Subcutaneous adipose tissue (tissue), 4 donors: Measurements from ENCODE around the gene LPIN2. TPM values are rescaled to one million over a fixed set of nuclear protein-coding genes. Genes with fewer than 3 reads are reported as not detected.

Experiments
- CTCF ChIP-seq: fragments of 450-650 bp; IDR thresholded peaks from one replicate; pipeline ENCODE4 v1.5.1; 2016; ENCODE audit warnings: low read depth, mild to moderate bottlenecking, control low read depth, antibody characterized with exemption, moderate library complexity
- small RNA-seq: library from RNA; depleted of rRNA; stranded (forward); fragments of <200 nt; gene quantifications from one replicate; pipeline ENCODE3, GENCODE V24; 2016
- total RNA-seq, 4 donors: library from RNA; depleted of rRNA; stranded (reverse); fragments of >200 nt; gene quantifications; one replicate each; pipeline ENCODE4 v1.1.0, GENCODE V29; 2016

Gene LPIN2
- total RNA-seq, 4 donors from 2014 or later: 23.8 to 33.3 (median 29.1) TPM

DNA sequence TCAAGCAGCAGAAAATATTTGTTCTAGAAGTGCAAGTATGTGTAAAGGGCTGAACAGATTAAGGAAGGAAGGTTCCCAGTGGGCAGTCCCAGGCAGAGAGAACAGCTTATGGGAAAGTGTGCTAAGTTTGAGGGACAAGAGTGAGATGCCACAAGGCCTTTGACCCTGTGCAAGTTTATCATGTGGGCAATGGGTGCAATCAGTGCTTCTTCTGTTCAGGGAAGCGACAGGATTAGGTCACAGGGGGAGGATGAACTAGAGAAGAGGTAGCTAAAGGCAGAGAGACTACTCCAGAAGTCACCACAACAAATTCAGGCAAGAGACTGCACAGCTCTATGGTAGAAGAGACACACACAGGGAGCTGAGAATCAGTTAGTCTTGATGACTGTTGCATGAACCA lies 44.3 kb downstream of the LPIN2 start:
- TF ChIP-seq CTCF: no peak

DNA sequence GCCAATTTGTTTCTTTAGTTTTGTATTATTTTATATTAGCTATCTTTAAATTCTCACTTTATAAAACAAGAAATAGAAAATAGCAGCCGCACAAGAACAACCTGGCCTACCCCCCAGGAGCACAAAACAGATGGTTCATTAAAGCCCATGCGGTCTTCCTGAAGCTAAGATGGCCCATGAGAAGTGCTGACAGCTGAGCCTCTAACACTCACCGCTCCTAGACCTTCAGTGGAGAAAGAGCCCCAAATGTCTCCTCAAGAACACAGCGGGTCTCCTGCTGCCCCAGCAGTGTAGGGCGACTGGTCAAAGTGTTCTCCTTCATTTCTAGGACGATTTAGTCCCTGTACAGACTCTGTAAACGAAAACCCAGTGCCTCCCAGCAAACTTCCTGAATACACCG lies 45.1 kb downstream of the LPIN2 start:
- no peak for TF ChIP-seq CTCF

DNA sequence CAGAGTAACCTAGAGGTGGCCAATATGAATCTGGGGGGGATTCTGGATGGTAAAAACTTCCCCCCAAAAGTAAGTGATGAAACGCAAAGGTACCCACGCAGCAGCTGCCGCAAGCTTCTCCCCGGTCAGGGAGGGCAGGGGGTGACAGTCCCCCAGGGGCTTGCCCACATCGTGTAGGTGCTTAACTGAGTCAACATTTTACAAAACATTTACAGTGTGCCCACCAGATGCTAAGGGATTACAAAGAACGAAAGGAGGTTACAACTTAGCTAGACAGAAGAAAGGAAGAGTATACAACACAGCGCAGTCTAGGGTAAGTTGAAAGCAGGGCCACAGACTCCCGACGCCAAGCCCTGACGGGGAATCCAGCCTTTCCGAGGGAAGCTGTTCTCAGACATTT lies 45.6 kb downstream of the LPIN2 start:
- no peak for TF ChIP-seq CTCF

- no peak for TF ChIP-seq CTCF
Measured at GRCh38 chr18:2966560-2966959, 46.4 kb downstream of the LPIN2 start.

GRCh38 chr18:2965797-2966196 lies 47.1 kb downstream of the LPIN2 start:
- no peak for TF ChIP-seq CTCF

DNA sequence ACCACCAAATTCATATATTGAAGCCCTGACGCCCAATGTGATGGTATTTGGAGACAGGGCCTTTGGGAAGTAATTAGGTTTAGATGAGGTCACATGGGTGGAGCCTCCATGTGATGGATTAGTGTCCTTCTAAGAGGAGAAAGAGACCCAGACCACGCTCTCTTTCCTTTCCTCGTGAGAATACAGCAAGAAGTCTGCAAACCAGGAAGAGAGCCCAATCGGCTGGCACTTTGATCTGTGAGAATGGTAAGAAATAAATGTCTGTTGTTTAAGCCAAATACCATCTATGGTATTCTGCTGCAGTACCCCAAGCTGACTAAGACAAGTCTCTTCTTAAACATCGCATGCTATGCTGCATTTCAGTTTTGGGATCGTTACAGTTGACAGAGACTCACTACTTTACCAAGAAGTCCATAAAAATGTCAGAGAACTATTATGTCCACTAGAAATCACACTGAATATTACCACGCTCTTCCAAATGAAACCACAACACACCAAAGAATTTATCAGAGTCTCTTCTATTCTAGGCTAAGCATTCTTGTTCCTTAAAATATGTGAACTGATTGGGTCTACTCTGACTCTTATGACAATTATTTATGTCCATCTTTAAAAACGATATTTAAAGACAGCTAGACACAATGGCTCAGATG lies 48.5 kb downstream of the LPIN2 start:
- no peak for TF ChIP-seq CTCF

Small RNAs within 50 kb of the gene (small RNA-seq; reads per million reads assigned to genes)
- not detected for gene RF00156

Other genes with a start within 250 kb of the LPIN2 start
- gene EMILIN2, start 166.1 kb downstream of the LPIN2 start, total RNA-seq: 100 to 1,000 TPM in 1 of 4 donors, 10 to 100 TPM in 3; 23.6 to 107 (median 38.4) TPM
- gene MYOM1, start 206.8 kb upstream of the LPIN2 start, total RNA-seq: 10 to 100 TPM in 1 of 4 donors, 1 to 10 TPM in 3; 3.7 to 14.1 (median 6.6) TPM
- 100 to 1,000 TPM; 491 to 829 (median 530) TPM for gene MYL12A, start 234.7 kb upstream of the LPIN2 start, total RNA-seq
- gene MYL12B, start 249.0 kb upstream of the LPIN2 start, total RNA-seq: 100 to 1,000 TPM; 261 to 505 (median 275) TPM